Stimulated activated CD4-positive, alpha-beta T cell treated with anti-CD3 and anti-CD28 coated beads, Interleukin-4, amount 100 ng/mL, for 48 hours (primary cell): Measurements from ENCODE around the gene TMEM117.
"Not testable (repeated sequence)": the region's sequence is repeated elsewhere in the genome, so short reads cannot be mapped to it uniquely, and the experiment has no call there.

Source experiments
- DNase-seq, 2 donors: peaks; one replicate each; pipeline ENCODE4 v3.0.0-alpha.2; 2020; ENCODE audit warnings: low read depth in 2 of 2

The TMEM117 gene

GRCh38 chr12:44025499-44025898 lies 189.6 kb downstream of the TMEM117 start:
- no peak for DNase-seq

- no peak for DNase-seq
These were observed 190.2 kb downstream of the TMEM117 start for GRCh38 chr12:44026046-44026445.

GRCh38 chr12:44026926-44027325 lies 191.0 kb downstream of the TMEM117 start:
- not testable (repeated sequence) for DNase-seq

GRCh38 chr12:44029194-44029593 lies 193.3 kb downstream of the TMEM117 start:
- DNase-seq, result no peak

- no peak for DNase-seq
These were observed 195.7 kb downstream of the TMEM117 start for GRCh38 chr12:44031472-44032185.

- DNase-seq, result no peak
These were observed 199.0 kb downstream of the TMEM117 start for GRCh38 chr12:44034906-44035305.

- no peak for DNase-seq
These were observed 201.1 kb downstream of the TMEM117 start for GRCh38 chr12:44036875-44037443.

- no peak for DNase-seq
These were observed 202.5 kb downstream of the TMEM117 start for GRCh38 chr12:44038411-44038810.

- DNase-seq, result not testable (repeated sequence)
These were observed 208.6 kb downstream of the TMEM117 start for GRCh38 chr12:44044491-44044890.

GRCh38 chr12:44046732-44047417 lies 211.0 kb downstream of the TMEM117 start:
- no peak for DNase-seq

GRCh38 chr12:44052554-44052953 lies 216.7 kb downstream of the TMEM117 start:
- no peak for DNase-seq

- DNase-seq, result no peak
These were observed 217.8 kb downstream of the TMEM117 start for GRCh38 chr12:44053549-44054127.

GRCh38 chr12:44054281-44054680 lies 218.4 kb downstream of the TMEM117 start:
- no peak for DNase-seq

GRCh38 chr12:44058366-44058765 lies 222.5 kb downstream of the TMEM117 start:
- DNase-seq, result no peak

GRCh38 chr12:44059476-44059875 lies 223.6 kb downstream of the TMEM117 start:
- DNase-seq, result no peak

- no peak for DNase-seq
These were observed 227.8 kb downstream of the TMEM117 start for GRCh38 chr12:44063671-44064070.

GRCh38 chr12:44076871-44077270 lies 241.0 kb downstream of the TMEM117 start:
- DNase-seq, result no peak

- no peak for DNase-seq
These were observed 241.4 kb downstream of the TMEM117 start for GRCh38 chr12:44077294-44077693.

- no peak for DNase-seq
These were observed 242.4 kb downstream of the TMEM117 start for GRCh38 chr12:44078273-44078672.

GRCh38 chr12:44088647-44089046 lies 252.8 kb downstream of the TMEM117 start:
- DNase-seq, result no peak

- no peak for DNase-seq
These were observed 256.2 kb downstream of the TMEM117 start for GRCh38 chr12:44091948-44092606.

GRCh38 chr12:44098786-44099185 lies 262.9 kb downstream of the TMEM117 start:
- DNase-seq, result no peak
